D721Med (cell line): ENCODE measurements around the gene RNF41.
"Not testable (repeated sequence)": the region's sequence is repeated elsewhere in the genome, so short reads cannot be mapped to it uniquely, and the experiment has no call there.

ENCODE experiments used
- DNase-seq: peaks from one replicate; pipeline ENCODE4 v3.0.0; 2011; ENCODE audit warnings: low spot score; ENCODE audit not compliant: insufficient read length
- FAIRE-seq: peaks from 2 replicates; lab custom pipeline; 2011; peaks lifted over from hg19 to GRCh38; lab: Jason Lieb, UNC
- CTCF ChIP-seq: IDR thresholded peaks from 2 replicates; pipeline ENCODE4 v1.5.1; 2012; ENCODE audit warnings: mild to moderate bottlenecking, control low read depth; ENCODE audit not compliant: insufficient read depth; ENCODE audit errors: missing control alignments

Gene RNF41

GRCh38 chr12:56221757-56222530, at the start of gene RNF41:
Gene RNF41, minus strand, starts transcription at chr12:56221922. Its CDS starts 7,875 bp downstream, at chr12:56214047.
- no peak for TF ChIP-seq CTCF
- DNase-seq (peak; percentile 93), FAIRE-seq (no peak)

GRCh38 chr12:56271031-56271430, 49.3 kb upstream of the RNF41 start:
- no peak for FAIRE-seq

GRCh38 chr12:56267443-56268071, 45.8 kb upstream of the RNF41 start:
- TF ChIP-seq CTCF = no peak
- no peak for DNase-seq
- FAIRE-seq = no peak

More at GRCh38 chr12:56271031-56271430, 49.3 kb upstream of the RNF41 start:
- DNase-seq = no peak
- TF ChIP-seq CTCF = peak; percentile 37

GRCh38 chr12:56266693-56267442, 45.1 kb upstream of the RNF41 start, which contains the start of gene COQ10A:
Gene COQ10A, plus strand, starts transcription at chr12:56266942. Its CDS starts 177 bp downstream, at chr12:56267119.
- peak; percentile 94 for DNase-seq
- peak; percentile 35 for TF ChIP-seq CTCF
- no peak for FAIRE-seq

GRCh38 chr12:56266068-56266692, 44.5 kb upstream of the RNF41 start:
- FAIRE-seq, DNase-seq: not testable (repeated sequence)

- not testable (repeated sequence) for FAIRE-seq, DNase-seq
Observed at GRCh38 chr12:56262955-56263354, 41.2 kb upstream of the RNF41 start.

- DNase-seq (no peak), FAIRE-seq (no peak)
- no peak for TF ChIP-seq CTCF
Observed at GRCh38 chr12:56261503-56262232, 39.9 kb upstream of the RNF41 start.
